Measurements from ENCODE around the gene ZRSR2.
"Not testable (repeated sequence)": the region's sequence is repeated elsewhere in the genome, so short reads cannot be mapped to it uniquely, and the experiment has no call there.

ZRSR2 gene

GRCh38 chrX:15789979-15790768, at the start of gene ZRSR2:
TSS of gene ZRSR2 (plus strand) at chrX:15790484. CDS start at chrX:15790496, 12 bp downstream.
- DNase-seq: peak; percentile 23

DNA sequence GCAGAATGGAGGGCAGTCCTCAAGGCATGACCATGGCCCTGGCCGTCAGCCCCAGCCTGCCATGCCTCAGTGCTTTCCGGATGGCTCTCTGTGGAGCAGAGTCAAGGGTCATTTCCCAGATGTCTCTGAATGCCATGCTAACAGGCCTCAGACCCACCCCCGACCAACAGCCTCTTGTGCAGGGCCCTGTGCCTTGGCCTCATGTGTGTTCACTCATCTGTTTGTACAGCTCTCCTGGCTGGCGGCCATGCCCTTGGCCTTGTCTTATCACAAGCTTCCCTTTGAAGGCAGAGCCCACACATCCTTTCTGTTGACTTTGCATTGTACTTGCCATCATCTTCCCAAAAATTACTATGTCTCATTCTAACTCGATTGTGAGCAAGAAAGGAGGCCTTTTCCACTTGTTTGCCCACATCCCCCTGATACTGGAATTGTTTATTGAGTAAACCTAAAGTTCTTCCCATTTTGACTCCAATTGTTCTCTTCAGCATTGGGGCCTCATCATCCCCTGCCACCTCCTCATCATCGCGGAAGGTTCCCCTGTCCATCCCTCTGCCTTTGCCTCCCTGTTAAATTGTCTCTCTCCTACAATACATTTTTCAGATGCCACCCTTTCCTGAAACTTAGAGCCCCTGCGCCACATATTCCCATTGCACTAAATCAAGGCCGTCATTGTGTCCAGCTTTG, 46.0 kb upstream of the ZRSR2 start:
- no peak for DNase-seq

DNA sequence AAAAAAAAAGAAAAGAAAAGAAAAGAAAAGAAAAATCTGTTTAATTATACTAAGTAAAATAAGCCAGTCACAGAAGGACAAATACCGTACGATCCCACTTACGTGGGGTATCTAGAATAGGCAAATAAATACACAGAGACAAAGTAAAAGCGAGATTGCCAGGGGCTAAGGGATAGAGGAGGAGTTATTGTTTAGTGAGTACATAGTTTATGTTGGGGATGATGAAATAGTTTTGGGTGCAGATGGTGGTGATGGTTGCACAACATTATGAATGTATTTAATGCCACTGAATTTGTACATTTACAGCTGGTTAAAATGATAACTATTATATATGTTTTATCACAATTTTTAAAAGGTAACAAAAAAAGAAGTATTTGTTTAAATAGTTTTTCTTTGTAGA, 45.1 kb upstream of the ZRSR2 start:
- no peak for DNase-seq

- DNase-seq: not testable (repeated sequence)
These were observed 43.6 kb upstream of the ZRSR2 start for GRCh38 chrX:15746651-15747050.

DNA sequence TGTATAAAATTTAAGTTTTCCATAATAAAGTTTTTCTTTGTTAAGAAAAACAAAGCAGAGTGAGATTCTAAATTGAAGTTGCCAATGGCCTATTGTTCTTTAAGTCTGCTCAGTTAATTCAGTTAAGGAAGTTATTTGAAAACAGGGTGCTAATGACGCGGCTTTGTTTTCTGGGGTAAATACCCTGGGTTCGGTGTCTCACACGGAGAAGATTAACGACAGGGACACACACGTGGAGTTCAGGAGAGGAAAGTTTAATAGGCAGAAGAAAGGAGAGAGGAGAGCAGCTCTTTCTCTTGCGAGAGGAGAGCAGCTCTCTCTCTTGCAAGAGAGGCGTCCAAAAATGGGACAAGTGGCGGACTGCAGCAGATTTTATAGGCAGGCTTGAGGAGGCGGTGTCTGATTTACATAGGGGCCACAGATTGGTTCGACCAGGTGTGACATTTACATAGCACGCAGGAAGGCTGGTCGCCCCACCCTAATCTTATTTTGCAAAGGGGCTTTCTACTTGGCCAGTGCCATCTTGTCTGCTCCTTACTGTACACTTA, 42.6 kb upstream of the ZRSR2 start:
- DNase-seq: no peak

DNA sequence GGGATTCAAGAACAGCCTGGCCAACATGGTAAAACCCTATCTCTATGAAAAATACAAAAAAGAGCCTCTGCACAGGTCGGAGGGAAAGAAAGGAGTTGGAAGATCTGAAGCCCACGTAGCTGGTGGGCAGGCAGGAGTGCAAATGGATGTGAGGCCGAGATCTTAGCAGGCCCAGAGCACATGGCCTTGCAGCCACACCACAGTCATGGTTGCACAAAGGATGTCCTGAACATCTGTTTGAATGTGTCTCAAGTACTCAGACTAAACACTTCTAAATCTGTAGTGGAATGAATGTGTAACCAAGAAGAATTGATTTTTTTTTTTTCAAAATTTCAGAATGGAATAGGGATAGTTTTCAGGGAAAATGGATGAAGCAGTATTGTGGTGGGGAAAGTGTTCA, 41.4 kb upstream of the ZRSR2 start:
- DNase-seq: no peak

GRCh38 chrX:15749642-15750610, 40.4 kb upstream of the ZRSR2 start:
- DNase-seq: no peak

DNA sequence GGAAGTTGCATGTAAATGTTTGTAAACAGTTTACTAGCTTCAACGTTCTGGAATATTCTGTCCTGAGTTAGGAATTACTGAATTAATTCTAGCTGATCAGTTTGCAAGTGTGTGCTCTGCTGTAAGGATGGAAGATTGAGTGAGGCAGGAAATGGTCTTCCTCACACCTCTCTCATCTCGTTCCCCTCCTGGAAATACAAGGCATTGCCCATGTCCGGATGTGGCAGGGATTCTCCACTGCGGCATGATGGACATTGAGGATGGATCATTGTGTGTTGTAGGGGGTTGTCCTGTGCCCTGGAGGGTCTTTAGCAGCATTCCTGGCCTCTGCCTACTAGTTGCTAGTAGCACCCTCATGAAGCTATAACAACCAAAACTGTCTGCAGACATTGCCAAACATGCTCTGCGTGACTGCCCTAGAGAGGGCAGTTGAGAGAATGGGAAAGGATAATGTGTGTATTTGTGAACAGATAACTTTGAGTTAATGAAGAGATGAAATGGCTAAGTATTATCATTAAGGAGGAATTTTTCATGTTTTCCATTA, 39.6 kb upstream of the ZRSR2 start:
- DNase-seq: no peak

DNA sequence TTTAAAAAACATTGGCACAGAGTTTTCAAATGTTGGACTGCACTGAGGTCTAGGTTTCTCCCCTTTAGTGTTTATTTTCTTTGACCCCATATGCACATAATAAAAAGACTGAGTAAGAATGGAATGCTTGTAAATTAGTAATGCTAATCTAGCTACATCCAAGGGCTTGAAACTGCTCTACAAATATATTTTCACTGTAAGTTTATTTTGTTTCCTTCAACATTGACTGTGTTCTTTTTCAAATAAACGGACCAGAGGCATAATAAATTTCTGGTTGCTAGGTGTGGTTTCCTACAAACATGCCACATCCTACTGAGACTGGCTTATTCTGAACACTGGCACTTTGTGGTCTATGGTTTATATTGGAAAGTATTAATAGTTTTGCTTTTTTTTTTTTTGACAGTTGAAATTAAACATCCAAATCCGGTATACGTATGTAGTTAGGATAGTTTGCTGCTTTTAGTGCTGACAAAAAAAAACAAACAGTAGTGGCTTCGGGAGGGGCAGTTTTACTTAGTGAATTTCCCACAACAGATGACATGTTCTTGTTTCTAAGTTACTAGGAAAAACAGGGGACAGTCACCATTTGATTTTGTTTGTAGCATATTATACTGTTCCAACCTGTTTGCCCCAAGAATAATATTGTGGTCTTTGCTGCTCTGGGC, 39.0 kb upstream of the ZRSR2 start:
- DNase-seq: no peak

GRCh38 chrX:15755091-15755490, 35.2 kb upstream of the ZRSR2 start:
- DNase-seq: no peak

GRCh38 chrX:15758140-15758539, 32.1 kb upstream of the ZRSR2 start:
- DNase-seq: no peak

- not testable (repeated sequence) for DNase-seq
These were observed 30.4 kb upstream of the ZRSR2 start for GRCh38 chrX:15759886-15760285.

DNA sequence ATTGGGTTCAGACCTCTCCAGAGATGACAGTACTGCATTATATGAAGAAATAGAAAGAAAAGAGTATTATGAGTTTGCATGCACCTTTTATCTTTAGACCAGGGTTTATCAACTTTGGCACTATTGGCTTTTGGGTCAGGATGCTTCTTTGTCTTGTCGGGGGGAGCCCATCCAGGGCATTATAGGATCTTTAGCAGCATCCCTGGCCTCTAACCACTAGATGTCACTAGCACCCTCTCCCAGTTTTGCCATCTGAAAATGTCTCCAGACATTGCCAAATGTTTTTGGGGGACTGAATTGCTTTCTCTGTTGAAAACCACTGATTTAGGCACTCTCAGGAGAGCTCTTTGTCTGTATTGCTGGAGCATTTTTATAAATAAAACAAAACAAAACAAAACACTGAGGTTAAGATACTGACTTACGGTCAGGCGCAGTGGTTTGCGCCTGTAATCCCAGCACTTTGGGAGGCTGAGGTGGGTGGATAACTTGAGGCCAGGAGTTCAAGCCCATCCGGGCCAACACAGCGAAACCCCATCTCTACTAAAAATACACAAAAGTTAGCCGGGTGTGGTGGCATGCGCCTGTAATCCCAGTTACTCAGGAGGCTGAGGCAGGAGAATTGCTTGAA, 28.6 kb upstream of the ZRSR2 start:
- no peak for DNase-seq

GRCh38 chrX:15769300-15769954, 20.9 kb upstream of the ZRSR2 start:
- DNase-seq: no peak

DNA sequence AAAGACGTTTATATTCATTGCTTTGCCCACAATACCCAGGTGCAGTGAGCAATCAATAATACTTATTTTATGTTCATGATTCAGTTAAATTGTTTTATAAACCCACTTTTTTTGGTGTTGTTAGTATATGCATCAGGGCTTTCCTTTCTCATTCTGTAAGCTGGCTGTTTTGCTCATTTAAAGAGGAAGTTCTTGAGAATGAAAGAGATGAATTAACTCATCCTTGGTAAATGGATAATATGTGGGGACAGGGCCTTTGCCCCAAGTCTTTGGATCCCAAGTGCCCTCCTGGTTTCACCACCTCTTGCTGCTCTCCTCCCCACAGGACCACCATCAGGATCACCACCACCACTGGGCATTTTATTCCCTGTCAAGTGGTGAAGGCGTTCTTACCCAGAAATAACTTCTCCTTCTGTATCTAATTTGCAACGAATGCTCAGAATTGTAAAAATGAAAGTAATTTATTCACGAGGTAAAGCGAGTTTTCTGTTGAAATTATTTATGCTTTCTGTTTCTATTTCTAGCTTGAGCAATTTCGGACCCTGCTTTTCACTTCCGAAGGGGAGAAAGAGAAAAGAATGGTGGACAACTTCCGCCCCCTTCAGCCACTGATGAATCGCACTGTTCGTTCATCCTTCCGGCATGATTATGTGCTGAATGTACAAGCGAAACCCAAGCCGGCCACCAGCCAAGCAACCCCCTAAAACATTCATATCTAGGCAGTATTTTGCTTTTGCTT, 8.2 kb upstream of the ZRSR2 start:
- DNase-seq: no peak

- DNase-seq: no peak
These were observed 5.0 kb upstream of the ZRSR2 start for GRCh38 chrX:15785176-15785750.

DNA sequence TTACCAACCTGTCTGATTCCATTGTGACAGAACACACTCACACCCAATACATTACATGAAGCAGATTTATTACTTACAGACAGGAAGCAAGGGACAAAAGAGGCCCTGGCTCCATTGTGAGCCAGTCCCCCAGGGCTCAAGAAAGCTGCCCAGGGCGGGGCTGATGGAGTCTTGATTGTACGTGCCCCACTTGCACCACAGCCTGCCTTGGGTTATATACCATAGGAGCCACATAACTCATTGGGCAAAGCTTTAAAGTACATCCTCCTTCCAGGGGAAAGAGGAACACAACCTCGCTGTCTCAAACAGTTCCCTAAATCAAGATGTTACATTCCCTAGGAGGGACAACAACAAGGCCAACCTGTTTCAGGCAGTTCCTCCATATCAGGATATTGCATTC, 3.4 kb upstream of the ZRSR2 start:
- no peak for DNase-seq

DNA sequence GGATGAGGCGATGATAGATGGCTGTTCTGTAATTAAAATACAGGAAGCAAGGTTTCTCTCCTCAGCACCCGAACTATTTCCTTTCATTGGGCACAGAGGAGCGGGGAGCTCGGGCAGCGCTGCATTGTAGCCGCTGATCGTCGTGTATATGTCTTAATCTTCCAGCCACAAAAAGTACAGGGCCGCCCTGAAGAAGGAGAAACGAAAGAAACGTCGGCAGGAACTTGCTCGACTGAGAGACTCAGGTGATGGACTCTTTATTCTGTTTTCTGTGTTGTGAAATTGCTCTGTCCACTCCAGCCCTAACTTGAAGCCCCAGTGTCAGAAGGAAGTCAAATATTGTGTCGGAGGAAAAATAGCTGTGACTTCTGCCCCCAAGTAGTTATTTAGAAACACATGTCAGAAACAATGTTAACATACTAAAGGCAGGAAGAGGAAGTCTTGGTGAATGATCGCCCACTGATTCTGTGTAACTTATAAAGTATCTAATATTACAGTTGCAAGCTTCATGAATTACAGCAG, 546 bp downstream of the ZRSR2 start:
- no peak for DNase-seq

DNA sequence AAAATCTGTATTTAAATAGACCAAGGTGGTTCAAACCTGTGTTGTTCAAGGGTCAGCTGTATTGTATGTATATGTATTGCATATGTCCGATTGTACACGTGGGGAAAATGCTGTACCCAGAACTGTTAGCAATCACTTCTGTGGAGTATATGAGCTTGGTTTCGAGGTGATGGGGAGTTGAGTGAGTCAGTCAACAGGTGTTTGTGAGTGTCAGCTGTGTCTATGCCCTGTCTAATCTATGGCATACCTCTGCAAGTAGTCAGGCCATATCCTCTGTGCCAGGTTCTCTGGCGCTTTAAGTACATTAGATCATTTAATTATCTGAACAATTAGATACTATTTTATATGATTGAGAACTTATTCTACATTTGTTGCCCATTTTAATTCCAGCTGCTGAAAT, 7.4 kb downstream of the ZRSR2 start:
- no peak for DNase-seq

DNA sequence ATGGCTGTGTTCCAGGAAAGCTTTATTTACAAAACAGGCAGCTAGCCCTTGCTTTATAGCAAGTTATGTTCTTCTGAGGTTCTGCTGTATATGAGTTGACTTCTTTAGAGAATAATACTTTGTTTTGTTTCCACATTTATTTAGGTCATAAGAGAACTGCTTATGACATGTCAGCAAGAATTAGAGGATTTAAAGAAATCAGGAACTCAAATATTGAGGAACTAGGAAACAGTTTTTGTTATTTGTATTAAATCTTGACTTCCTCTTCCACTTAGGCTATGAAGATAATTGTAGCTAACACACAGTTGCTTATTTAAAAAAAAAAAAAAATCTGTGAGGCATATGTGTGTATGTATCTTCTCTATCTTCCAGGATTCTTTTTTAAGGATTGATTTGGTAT, 14.3 kb downstream of the ZRSR2 start:
- no peak for DNase-seq

Measured in NCI-H187 treated with DMSO at 0.1 percent for 48 hours (cell line).